ENCODE data around the gene REEP2. TPM values are rescaled to one million over a fixed set of nuclear protein-coding genes. Genes with fewer than 3 reads are reported as not detected.
"Not testable (repeated sequence)": the region's sequence is repeated elsewhere in the genome, so short reads cannot be mapped to it uniquely, and the experiment has no call there.

The REEP2 gene
- total RNA-seq, 1 donor from 2014 or later, result 0.80 TPM

- intact Hi-C loops (cut with DNase I), result no loop called here
- DNase-seq (peak; percentile 46), ATAC-seq (peak; percentile 34 to 35)
- Histone ChIP-seq H3K4me1 (peaks cover 29% of the 10 kb centered on the region), H3K27me3 (ENCODE audit: low read depth) (no peaks in the 10 kb centered on the region), H3K36me3 (peaks cover 7% of the 10 kb centered on the region), H3K9me3 (no peaks in the 10 kb centered on the region), H3K27ac (no peak overlapping the region), H3K4me3 (no peak overlapping the region)
- TF ChIP-seq, protein P1, sequence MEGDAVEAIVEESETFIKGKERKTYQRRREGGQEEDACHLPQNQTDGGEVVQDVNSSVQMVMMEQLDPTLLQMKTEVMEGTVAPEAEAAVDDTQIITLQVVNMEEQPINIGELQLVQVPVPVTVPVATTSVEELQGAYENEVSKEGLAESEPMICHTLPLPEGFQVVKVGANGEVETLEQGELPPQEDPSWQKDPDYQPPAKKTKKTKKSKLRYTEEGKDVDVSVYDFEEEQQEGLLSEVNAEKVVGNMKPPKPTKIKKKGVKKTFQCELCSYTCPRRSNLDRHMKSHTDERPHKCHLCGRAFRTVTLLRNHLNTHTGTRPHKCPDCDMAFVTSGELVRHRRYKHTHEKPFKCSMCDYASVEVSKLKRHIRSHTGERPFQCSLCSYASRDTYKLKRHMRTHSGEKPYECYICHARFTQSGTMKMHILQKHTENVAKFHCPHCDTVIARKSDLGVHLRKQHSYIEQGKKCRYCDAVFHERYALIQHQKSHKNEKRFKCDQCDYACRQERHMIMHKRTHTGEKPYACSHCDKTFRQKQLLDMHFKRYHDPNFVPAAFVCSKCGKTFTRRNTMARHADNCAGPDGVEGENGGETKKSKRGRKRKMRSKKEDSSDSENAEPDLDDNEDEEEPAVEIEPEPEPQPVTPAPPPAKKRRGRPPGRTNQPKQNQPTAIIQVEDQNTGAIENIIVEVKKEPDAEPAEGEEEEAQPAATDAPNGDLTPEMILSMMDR (IDR thresholded peaks at IDR 0.05), result no peak
Measured at GRCh38 chr5:138469540-138470321, 30.9 kb downstream of the REEP2 start.

- H3K36me3 ChIP-seq, result peaks cover 7% of the 10 kb centered on the region
- peak; percentile 23 to 32 for ATAC-seq
- H3K4me3 ChIP-seq, result no peak overlapping the region
- H3K4me1 ChIP-seq, result peaks cover 29% of the 10 kb centered on the region
- H3K27ac ChIP-seq, result no peak overlapping the region
- H3K9me3 ChIP-seq, result no peaks in the 10 kb centered on the region
- TF ChIP-seq, protein P1 (IDR thresholded peaks at IDR 0.05), result no peak
- intact Hi-C loops (cut with DNase I), result no loop called here
- H3K27me3 ChIP-seq (ENCODE audit: low read depth), result no peaks in the 10 kb centered on the region
- DNase-seq, result peak; percentile 38
Measured at GRCh38 chr5:138470322-138471051, 31.6 kb downstream of the REEP2 start.

GRCh38 chr5:138471052-138471361 lies 32.1 kb downstream of the REEP2 start:
- Histone ChIP-seq H3K27ac (no peak overlapping the region), H3K9me3 (no peaks in the 10 kb centered on the region), H3K27me3 (ENCODE audit: low read depth) (no peaks in the 10 kb centered on the region), H3K4me1 (peaks cover 26% of the 10 kb centered on the region), H3K36me3 (peaks cover 7% of the 10 kb centered on the region), H3K4me3 (no peak overlapping the region)
- intact Hi-C loops (cut with DNase I), result no loop called here
- no peak for DNase-seq
- TF ChIP-seq, protein P1 (IDR thresholded peaks at IDR 0.05), result no peak
- no peak for ATAC-seq

- DNase-seq, result peak; percentile 40
- ATAC-seq, result no peak
- no peaks in the 10 kb centered on the region for H3K9me3 ChIP-seq
- H3K27me3 ChIP-seq (ENCODE audit: low read depth), result no peaks in the 10 kb centered on the region
- TF ChIP-seq, protein P1 (IDR thresholded peaks at IDR 0.05), result no peak
- peaks cover 12% of the 10 kb centered on the region for H3K4me1 ChIP-seq
- intact Hi-C loops (cut with DNase I), result no loop called here
- H3K27ac ChIP-seq, result no peak overlapping the region
- H3K36me3 ChIP-seq, result peaks cover 3% of the 10 kb centered on the region
- H3K4me3 ChIP-seq, result no peak overlapping the region
Measured at GRCh38 chr5:138472353-138472752, 33.5 kb downstream of the REEP2 start.

- H3K36me3 ChIP-seq; intact Hi-C loops (cut with DNase I); DNase-seq; H3K27me3 ChIP-seq (ENCODE audit: low read depth); H3K27ac ChIP-seq; H3K4me1 ChIP-seq; H3K9me3 ChIP-seq; ATAC-seq; H3K4me3 ChIP-seq: not testable (repeated sequence)
Measured at GRCh38 chr5:138473151-138473550, 34.3 kb downstream of the REEP2 start.

DNA sequence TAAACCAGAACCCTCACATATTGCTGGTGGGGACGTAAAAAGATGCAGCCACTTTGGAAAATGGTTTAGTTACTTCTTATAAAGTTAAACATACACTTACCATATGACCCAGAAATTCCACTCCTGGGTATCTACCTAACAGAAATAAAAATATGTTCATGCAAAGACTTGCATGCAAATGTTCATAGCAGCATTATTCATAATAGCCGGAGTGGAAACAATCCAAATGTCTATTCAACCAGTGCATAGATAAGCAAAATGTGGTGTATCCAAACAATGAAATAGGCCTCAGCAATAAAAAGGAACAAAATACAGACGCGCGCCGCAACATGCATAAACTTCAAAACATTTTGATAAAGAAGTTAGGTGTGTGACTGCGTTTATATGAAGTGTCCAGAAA lies 38.1 kb downstream of the REEP2 start:
- Histone ChIP-seq H3K27me3 (ENCODE audit: low read depth) (no peaks in the 10 kb centered on the region), H3K36me3 (no peaks in the 10 kb centered on the region), H3K9me3 (no peaks in the 10 kb centered on the region), H3K4me3 (no peak overlapping the region), H3K27ac (no peak overlapping the region), H3K4me1 (no peaks in the 10 kb centered on the region)
- no peak for ATAC-seq
- DNase-seq, result no peak
- TF ChIP-seq, protein P1 (IDR thresholded peaks at IDR 0.05), result no peak
- intact Hi-C loops (cut with DNase I), result no loop called here

Measured in lower lobe of right lung (tissue), 2 donors.